ENCODE results near the gene PTPRN2. TPM values are rescaled to one million over a fixed set of nuclear protein-coding genes. Genes with fewer than 3 reads are reported as not detected.

The PTPRN2 gene
- polyA plus RNA-seq, 1 experiment, result 0.31 TPM

- DNase-seq (ENCODE audit: low read depth), result no peak
- H3K27me3 ChIP-seq (ENCODE audit: control insufficient read depth, insufficient read depth, low read length), result no peaks in the 10 kb centered on the region
- ChIA-PET CTCF (no interaction called here), POLR2A (no interaction called here)
- H3K36me3 ChIP-seq (ENCODE audit: control insufficient read depth, insufficient read depth, low read length), result no peaks in the 10 kb centered on the region
- no peak overlapping the region for H3K4me3 ChIP-seq (ENCODE audit: low read depth, low read length)
- TF ChIP-seq, protein P1, sequence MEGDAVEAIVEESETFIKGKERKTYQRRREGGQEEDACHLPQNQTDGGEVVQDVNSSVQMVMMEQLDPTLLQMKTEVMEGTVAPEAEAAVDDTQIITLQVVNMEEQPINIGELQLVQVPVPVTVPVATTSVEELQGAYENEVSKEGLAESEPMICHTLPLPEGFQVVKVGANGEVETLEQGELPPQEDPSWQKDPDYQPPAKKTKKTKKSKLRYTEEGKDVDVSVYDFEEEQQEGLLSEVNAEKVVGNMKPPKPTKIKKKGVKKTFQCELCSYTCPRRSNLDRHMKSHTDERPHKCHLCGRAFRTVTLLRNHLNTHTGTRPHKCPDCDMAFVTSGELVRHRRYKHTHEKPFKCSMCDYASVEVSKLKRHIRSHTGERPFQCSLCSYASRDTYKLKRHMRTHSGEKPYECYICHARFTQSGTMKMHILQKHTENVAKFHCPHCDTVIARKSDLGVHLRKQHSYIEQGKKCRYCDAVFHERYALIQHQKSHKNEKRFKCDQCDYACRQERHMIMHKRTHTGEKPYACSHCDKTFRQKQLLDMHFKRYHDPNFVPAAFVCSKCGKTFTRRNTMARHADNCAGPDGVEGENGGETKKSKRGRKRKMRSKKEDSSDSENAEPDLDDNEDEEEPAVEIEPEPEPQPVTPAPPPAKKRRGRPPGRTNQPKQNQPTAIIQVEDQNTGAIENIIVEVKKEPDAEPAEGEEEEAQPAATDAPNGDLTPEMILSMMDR (IDR thresholded peaks at IDR 0.05; ENCODE audit: insufficient read depth, low read depth, low read length), result no peak
These were observed 527.4 kb downstream of the PTPRN2 start for GRCh38 chr7:158060216-158060615.

DNA sequence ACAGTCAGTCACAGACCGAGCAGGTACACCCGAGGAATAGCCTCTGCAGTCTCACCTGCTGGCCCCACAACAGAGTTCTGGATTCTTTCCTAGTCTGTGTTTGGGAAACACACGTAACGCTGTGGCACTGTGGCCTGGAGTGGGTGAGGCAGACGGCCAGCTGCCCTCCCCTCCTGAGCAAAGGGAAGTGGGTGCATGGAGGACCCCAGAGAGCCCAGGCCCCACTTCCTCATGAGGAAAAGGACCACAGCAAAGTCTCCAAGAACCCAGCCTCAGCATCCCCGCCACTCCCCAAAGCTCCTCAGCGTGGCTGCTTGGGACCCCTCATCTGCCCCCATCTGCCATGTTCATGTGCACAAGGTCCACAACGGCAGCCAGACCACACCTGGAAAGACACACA, 530.2 kb downstream of the PTPRN2 start:
- ChIA-PET POLR2A (no interaction called here), CTCF (no interaction called here)
- TF ChIP-seq, protein P1 (IDR thresholded peaks at IDR 0.05; ENCODE audit: insufficient read depth, low read depth, low read length), result no peak
- H3K27me3 ChIP-seq (ENCODE audit: control insufficient read depth, insufficient read depth, low read length), result no peaks in the 10 kb centered on the region
- no peaks in the 10 kb centered on the region for H3K36me3 ChIP-seq (ENCODE audit: control insufficient read depth, insufficient read depth, low read length)
- no peak for DNase-seq (ENCODE audit: low read depth)
- no peak overlapping the region for H3K4me3 ChIP-seq (ENCODE audit: low read depth, low read length)

- DNase-seq (ENCODE audit: low read depth), result no peak
- POLR2A ChIA-PET, result no interaction called here
- Histone ChIP-seq H3K36me3 (ENCODE audit: control insufficient read depth, insufficient read depth, low read length) (no peaks in the 10 kb centered on the region), H3K27me3 (ENCODE audit: control insufficient read depth, insufficient read depth, low read length) (no peaks in the 10 kb centered on the region), H3K4me3 (ENCODE audit: low read depth, low read length) (no peak overlapping the region)
- CTCF ChIA-PET, result no interaction called here
- TF ChIP-seq, protein P1 (IDR thresholded peaks at IDR 0.05; ENCODE audit: insufficient read depth, low read depth, low read length), result no peak
These were observed 530.9 kb downstream of the PTPRN2 start for GRCh38 chr7:158056761-158057160.

DNA sequence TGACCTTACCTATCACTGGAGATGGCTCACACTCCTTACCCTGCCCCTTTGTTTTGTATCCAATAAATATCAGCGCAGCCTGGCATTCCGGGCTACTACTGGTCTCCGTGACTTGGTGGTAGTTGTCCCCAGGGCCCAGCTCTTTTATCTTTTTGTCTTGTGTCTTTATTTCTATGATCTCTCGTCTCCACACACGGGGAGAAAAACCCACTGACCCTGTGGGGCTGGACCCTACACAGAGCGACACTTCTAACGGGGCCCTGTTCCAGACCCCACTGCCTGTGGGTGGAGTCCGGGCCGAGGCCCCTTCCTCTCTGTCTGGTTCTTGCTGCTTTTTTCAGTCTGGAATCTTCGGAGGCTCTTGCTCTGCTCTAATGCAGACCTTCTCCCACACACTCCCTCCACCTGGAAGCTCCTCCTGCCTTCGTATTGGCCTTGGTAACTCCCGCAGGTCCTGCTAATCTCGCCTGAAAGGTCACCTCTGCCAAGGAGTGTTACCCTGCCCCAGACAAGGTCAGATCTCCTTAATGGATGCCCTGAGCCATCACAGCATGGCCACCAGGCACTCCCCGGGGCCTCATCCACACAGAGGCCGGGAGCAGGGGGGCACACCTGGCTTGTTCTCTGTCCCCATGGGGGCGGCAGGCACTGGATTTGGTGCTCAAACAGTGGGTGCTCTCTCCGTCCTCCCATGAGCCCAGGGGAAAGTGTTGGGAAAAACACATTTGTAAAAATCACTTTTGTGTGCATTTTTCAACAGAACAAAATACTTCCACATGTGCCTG, 531.7 kb downstream of the PTPRN2 start:
- H3K4me3 ChIP-seq (ENCODE audit: low read depth, low read length), result no peak overlapping the region
- no peaks in the 10 kb centered on the region for H3K27me3 ChIP-seq (ENCODE audit: control insufficient read depth, insufficient read depth, low read length)
- DNase-seq (ENCODE audit: low read depth), result no peak
- H3K36me3 ChIP-seq (ENCODE audit: control insufficient read depth, insufficient read depth, low read length), result no peaks in the 10 kb centered on the region
- TF ChIP-seq, protein P1 (IDR thresholded peaks at IDR 0.05; ENCODE audit: insufficient read depth, low read depth, low read length), result no peak
- CTCF ChIA-PET, result no interaction called here
- POLR2A ChIA-PET, result no interaction called here

DNA sequence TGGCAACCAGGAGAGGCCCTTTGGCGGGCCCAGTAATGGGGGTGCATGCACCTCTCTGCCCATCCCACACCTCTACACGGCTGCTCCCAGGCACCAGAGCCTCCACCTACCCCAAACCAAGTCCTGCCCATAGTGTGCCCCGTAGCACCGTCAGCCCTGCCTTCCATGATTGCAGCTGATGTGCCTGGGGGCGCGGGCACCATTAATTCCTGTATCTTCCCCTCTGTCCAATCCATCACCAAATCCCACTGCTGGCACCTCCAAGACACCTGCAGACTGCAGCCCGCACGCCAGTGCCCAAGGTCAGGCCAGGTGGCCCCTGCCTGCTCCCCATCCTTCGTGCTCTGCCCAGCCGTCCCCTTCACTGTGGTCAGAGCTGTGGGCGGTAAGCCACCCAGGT, 533.0 kb downstream of the PTPRN2 start:
- H3K27me3 ChIP-seq (ENCODE audit: control insufficient read depth, insufficient read depth, low read length), result no peaks in the 10 kb centered on the region
- H3K36me3 ChIP-seq (ENCODE audit: control insufficient read depth, insufficient read depth, low read length), result no peaks in the 10 kb centered on the region
- TF ChIP-seq, protein P1 (IDR thresholded peaks at IDR 0.05; ENCODE audit: insufficient read depth, low read depth, low read length), result no peak
- CTCF ChIA-PET, result no interaction called here
- no peak overlapping the region for H3K4me3 ChIP-seq (ENCODE audit: low read depth, low read length)
- DNase-seq (ENCODE audit: low read depth), result no peak
- POLR2A ChIA-PET, result no interaction called here

Data from BJ (cell line).